ENCODE data around the gene ZNF518B.

The ZNF518B gene

DNA sequence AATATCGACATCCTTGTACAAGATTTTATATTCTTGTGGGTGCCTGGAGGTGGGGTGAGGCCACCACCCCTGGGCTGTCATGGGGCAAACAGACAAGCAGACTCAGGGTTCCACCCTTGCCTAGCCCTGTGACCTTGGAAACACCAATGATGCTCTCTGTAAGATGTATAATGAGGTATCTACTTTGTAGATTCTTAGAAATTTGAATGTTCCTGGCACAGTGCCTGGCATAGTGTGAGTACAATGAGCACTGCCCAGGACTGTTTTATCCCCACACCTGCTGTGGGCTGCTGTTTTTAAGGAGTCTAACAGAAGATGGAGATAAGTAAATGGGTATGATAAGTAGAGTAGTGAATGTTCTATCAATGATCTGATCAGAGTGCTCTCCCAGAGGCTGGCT lies 3.1 kb downstream of the ZNF518B start:
- TF ChIP-seq TAF1 (IDR thresholded peaks at IDR 0.05; ENCODE audit: borderline replicate concordance, insufficient read depth, low read length) (no peak), FOXP2 (optimal IDR thresholded peaks at IDR 0.05; ENCODE audit: borderline replicate concordance, extremely low read depth, extremely low read length, insufficient read depth) (no peak), SIN3A (IDR thresholded peaks at IDR 0.05; ENCODE audit: borderline replicate concordance, insufficient read depth, low read length) (no peak), POLR2AphosphoS5 (IDR thresholded peaks at IDR 0.05; ENCODE audit: low read depth, low read length) (no peak)
- TF ChIP-seq, protein P1, sequence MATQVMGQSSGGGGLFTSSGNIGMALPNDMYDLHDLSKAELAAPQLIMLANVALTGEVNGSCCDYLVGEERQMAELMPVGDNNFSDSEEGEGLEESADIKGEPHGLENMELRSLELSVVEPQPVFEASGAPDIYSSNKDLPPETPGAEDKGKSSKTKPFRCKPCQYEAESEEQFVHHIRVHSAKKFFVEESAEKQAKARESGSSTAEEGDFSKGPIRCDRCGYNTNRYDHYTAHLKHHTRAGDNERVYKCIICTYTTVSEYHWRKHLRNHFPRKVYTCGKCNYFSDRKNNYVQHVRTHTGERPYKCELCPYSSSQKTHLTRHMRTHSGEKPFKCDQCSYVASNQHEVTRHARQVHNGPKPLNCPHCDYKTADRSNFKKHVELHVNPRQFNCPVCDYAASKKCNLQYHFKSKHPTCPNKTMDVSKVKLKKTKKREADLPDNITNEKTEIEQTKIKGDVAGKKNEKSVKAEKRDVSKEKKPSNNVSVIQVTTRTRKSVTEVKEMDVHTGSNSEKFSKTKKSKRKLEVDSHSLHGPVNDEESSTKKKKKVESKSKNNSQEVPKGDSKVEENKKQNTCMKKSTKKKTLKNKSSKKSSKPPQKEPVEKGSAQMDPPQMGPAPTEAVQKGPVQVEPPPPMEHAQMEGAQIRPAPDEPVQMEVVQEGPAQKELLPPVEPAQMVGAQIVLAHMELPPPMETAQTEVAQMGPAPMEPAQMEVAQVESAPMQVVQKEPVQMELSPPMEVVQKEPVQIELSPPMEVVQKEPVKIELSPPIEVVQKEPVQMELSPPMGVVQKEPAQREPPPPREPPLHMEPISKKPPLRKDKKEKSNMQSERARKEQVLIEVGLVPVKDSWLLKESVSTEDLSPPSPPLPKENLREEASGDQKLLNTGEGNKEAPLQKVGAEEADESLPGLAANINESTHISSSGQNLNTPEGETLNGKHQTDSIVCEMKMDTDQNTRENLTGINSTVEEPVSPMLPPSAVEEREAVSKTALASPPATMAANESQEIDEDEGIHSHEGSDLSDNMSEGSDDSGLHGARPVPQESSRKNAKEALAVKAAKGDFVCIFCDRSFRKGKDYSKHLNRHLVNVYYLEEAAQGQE (IDR thresholded peaks at IDR 0.05; ENCODE audit: insufficient read depth in 1 of 2, low read depth in 2 of 2, low read length in 2 of 2), result no peak

DNA sequence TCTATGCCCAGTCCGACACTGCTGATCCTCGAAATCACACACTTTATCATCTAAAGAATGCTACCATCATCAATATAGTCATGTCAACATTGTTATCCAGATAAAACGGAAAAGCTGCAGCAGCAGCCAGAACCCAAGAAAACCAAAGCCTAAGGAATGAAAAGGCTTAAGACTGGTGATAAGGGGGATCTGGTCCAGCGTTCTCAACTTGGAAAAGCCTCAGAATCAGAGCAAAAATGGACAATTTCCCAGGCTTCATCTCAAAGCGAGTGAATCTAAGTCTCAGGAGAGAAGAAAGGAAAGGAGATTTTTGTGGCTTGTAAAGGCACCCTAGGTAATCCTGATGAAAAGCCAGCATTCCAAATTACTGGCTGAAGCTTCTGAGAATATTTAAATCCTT lies 8.2 kb downstream of the ZNF518B start:
- TF ChIP-seq TAF1 (IDR thresholded peaks at IDR 0.05; ENCODE audit: borderline replicate concordance, insufficient read depth, low read length) (no peak), SIN3A (IDR thresholded peaks at IDR 0.05; ENCODE audit: borderline replicate concordance, insufficient read depth, low read length) (no peak), POLR2AphosphoS5 (IDR thresholded peaks at IDR 0.05; ENCODE audit: low read depth, low read length) (no peak)
- TF ChIP-seq, protein P1 (IDR thresholded peaks at IDR 0.05; ENCODE audit: insufficient read depth in 1 of 2, low read depth in 2 of 2, low read length in 2 of 2), result no peak

DNA sequence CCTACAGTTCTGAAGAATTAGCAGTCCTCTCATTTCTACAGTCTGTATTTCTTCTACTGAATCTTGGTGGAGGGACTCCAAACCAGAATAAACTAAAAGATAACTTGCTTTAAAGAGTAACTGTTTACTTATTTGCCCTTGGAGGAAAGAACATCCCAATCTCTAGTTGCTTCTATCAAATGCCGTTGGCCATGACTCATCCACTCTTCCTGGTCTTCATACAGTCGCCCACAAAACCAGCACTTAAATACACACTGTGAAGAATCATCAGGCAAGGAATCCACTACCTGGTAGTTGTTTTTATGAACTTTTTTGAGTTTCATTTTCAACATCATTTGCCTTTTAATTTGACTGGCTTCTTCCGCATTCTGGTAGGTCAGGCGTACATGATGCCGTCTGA lies 14.2 kb downstream of the ZNF518B start:
- TF ChIP-seq TAF1 (IDR thresholded peaks at IDR 0.05; ENCODE audit: borderline replicate concordance, insufficient read depth, low read length), result no peak
- no peak for TF ChIP-seq FOXP2 (optimal IDR thresholded peaks at IDR 0.05; ENCODE audit: borderline replicate concordance, extremely low read depth, extremely low read length, insufficient read depth)
- TF ChIP-seq, protein P1 (IDR thresholded peaks at IDR 0.05; ENCODE audit: insufficient read depth in 1 of 2, low read depth in 2 of 2, low read length in 2 of 2), result no peak
- TF ChIP-seq POLR2AphosphoS5 (IDR thresholded peaks at IDR 0.05; ENCODE audit: low read depth, low read length), result no peak
- TF ChIP-seq SIN3A (IDR thresholded peaks at IDR 0.05; ENCODE audit: borderline replicate concordance, insufficient read depth, low read length), result no peak

DNA sequence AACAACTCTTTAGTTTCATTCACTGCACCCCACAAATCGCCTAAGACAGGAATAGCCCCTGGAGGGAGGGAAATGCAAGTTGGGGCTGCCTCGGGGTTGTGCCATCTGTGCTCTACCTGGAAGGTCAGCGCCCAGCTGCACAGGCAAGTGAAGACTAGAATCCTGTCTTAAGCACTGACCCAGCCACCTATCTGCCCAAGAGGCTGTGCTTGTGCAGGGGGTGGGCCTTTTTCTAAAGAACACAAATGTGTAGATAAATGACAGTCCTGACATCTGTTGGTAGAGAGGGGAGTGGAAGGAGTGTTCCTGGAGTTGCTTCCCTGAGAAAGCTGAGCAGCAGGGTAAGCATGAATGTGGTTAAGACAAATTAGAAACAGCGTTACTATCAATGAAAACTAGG lies 15.7 kb downstream of the ZNF518B start:
- TF ChIP-seq, protein P1 (IDR thresholded peaks at IDR 0.05; ENCODE audit: insufficient read depth in 1 of 2, low read depth in 2 of 2, low read length in 2 of 2), result no peak
- TF ChIP-seq SIN3A (IDR thresholded peaks at IDR 0.05; ENCODE audit: borderline replicate concordance, insufficient read depth, low read length) (no peak), TAF1 (IDR thresholded peaks at IDR 0.05; ENCODE audit: borderline replicate concordance, insufficient read depth, low read length) (no peak), FOXP2 (optimal IDR thresholded peaks at IDR 0.05; ENCODE audit: borderline replicate concordance, extremely low read depth, extremely low read length, insufficient read depth) (no peak), POLR2AphosphoS5 (IDR thresholded peaks at IDR 0.05; ENCODE audit: low read depth, low read length) (no peak)

DNA sequence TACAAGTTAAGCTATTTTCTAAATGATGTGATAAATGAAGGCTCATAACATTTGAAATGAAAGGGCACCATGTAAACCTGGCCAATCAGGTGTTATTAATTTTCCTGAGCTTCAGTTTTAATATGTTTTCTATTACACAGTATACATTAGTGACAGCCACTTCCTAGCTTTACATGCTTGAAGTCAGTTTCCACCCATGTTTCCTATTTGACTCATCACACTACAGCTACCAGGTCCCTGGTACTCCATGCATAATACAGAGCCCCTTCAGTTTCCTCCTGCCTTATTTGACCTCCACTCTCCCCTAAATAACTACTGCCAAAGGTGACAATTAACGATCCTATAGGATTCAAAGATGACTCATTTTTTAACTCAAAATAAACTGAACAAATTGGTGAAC lies 18.3 kb downstream of the ZNF518B start:
- TF ChIP-seq POLR2AphosphoS5 (IDR thresholded peaks at IDR 0.05; ENCODE audit: low read depth, low read length) (no peak), SIN3A (IDR thresholded peaks at IDR 0.05; ENCODE audit: borderline replicate concordance, insufficient read depth, low read length) (no peak), TAF1 (IDR thresholded peaks at IDR 0.05; ENCODE audit: borderline replicate concordance, insufficient read depth, low read length) (no peak), FOXP2 (optimal IDR thresholded peaks at IDR 0.05; ENCODE audit: borderline replicate concordance, extremely low read depth, extremely low read length, insufficient read depth) (no peak)
- TF ChIP-seq, protein P1 (IDR thresholded peaks at IDR 0.05; ENCODE audit: insufficient read depth in 1 of 2, low read depth in 2 of 2, low read length in 2 of 2), result no peak
